NCI-H1105 (cell line): Measurements from ENCODE around the gene SORBS1.

Experiments
- DNase-seq: peaks from one replicate; lab custom pipeline; 2025; lab: John Stamatoyannopoulos, UW

SORBS1 gene

DNA sequence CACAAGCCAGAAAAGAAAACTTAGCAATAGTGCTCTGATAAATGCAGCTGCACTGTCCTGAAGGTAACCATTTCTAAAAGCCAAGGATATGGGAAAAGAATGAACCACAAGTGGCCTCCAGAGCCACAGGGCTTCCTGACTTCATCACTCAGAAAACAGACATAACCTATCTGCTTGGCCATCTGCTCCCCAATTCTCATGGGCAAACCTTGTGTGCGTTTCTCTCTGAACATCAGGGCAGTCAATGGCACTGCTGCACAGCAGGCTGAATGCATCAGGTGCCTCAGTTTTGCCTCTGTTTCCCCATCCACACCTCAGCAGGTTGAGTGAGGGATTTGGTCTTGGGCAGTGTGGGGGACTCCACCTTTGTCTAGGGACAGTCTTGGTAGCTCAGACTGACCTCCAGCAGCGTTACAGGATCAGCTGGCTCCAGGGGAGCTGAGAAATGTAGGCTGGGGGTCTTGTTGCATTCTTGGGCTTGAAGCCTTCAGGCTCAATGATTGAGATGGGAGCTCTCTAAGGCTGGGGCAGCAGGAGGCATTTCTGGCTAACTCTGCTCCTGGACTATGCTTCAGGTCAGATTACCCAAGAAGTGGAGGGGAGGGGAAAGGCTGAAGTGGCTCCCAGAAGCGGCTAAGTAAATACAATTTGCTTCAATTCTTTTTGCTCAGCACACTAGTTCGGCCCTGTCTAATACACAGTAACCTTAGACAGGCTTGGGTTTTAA is 246.8 kb downstream of the SORBS1 start:
- DNase-seq = no peak

DNA sequence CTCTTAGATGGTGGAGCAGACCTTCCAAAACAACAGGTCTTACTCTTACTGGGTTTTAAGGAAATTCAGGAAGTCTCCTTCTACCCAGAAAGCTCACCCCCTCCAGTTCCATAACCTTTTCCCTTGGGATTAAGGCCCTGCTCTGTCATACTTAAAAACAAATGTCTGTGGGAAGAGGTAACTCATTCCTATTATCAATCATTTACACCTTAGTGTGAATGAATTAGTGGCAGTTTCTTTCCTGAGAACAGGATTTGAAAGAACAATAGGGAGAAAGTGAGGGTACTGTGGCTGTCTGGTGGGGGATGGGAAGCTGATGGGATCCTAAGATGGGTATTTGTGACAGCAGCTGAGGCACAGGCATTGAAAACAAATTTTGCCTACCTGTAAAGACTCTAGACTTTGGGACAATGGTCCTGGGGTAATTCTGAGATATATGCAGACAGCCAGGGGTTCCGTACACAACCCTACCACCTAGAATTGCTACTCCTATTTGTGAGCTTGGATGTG is 248.1 kb downstream of the SORBS1 start:
- DNase-seq = no peak

DNA sequence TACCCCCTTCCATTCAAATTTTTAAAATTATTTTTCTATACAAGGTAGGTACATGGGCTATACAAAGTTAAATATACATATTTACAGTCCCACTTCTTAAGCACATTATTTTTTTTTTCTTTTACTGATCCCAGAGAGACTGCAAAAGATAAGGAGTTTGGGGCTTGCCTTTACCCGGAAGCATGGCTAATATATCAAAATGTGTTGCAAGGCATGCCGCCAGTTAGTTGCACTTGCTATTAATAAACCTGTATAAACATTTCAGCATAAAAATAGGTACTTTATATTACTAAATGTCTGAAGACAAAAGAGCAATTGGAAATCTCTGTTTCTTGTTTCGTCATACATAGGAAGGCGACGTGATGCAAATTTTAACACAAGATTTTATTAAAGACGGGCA is 248.9 kb downstream of the SORBS1 start:
- DNase-seq = no peak

DNA sequence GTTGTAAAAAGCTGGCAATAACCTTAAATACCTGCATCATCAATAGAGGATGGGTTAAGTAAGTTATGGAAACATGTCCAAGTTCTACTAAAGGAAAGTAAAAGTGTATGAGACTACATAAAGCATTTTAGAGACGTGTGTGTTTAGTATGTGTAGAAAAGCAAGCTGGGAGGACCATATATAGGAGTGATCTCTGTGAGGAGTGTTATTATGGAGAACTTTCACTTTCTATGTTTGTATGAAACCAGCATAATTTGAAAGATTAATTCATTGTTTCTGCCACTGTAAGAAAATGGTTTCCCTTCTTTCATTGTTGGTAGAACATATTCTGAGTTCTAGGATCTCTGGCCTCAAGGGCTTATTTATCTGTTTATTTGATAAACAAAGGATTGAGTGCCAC is 251.2 kb downstream of the SORBS1 start:
- no peak for DNase-seq

DNA sequence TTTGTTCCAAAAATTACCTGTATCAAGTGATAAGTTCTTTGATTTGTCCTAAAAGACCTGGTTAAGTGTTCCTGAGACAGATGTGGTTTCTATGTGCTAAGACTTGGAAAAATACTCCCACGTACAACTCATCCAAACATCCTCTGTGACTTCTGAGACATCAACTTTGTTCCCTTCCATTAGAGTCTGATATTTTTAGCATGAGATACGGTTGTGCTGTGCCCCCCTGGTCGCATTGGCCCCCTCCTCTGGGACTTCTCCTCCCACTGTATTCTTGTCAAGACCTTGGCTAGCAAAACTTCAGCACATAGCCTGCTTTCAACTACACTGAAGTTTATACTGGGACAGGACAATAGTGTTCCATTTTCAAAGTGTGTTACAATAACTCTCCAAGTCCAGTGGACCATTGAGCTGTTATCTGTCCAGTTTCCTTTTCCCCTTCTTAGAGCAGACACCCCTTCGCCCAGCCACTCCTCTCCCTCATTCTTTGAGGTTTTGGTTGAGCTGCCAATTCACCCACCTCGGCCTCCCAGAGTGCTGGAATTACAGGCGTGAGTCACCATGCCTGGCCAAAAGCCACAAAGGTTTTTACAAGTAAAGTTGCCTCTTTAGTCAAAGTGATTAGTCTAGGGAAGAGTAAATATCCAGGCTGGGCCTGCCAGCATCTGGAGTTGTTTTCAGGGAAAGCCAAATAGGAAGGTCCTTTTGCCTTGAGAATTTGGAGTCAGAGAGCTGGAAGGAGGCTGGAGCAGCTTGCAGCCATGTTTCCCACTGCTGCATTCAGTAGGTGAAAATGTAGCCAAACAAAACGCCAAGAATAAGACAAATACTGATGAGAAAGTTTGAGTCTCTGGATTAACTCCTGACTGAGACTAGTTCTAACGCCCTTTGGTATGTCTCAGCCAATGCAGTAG is 252.5 kb downstream of the SORBS1 start:
- DNase-seq = no peak

DNA sequence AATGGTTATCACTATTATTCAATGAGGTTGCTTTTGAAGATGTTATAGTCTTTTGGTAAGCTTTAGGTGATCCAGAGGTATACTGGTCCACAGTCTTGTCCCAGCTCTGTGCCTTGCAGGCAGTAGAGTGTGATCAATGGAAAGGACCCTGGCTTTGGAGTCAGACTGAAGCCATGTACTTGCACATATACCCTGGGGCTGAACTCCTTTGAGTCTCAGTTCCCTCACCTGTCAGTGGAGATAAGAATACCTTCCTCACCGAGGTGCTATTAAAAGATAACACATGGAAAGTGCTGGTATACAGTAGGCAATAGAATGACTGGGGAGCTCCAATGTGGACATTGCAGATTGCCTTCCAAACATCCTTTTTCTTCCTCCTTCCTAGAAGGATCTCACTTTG is 254.3 kb downstream of the SORBS1 start:
- DNase-seq = no peak

DNA sequence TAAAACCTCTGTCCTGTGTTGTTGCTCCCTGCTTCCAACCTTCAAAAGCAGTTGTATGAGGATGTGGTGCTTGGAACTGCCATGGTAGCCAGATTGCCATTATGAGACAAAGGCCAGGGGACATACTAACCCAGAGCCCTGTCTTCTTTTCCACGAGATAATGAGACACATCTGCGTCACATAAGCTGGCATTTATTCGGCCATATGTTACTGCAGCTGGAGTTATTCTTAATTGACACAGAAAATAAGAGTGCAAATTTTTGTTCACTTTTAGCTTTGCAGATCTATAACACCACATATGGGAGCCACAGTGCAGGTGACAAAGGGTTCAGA is 254.9 kb downstream of the SORBS1 start:
- DNase-seq = no peak

DNA sequence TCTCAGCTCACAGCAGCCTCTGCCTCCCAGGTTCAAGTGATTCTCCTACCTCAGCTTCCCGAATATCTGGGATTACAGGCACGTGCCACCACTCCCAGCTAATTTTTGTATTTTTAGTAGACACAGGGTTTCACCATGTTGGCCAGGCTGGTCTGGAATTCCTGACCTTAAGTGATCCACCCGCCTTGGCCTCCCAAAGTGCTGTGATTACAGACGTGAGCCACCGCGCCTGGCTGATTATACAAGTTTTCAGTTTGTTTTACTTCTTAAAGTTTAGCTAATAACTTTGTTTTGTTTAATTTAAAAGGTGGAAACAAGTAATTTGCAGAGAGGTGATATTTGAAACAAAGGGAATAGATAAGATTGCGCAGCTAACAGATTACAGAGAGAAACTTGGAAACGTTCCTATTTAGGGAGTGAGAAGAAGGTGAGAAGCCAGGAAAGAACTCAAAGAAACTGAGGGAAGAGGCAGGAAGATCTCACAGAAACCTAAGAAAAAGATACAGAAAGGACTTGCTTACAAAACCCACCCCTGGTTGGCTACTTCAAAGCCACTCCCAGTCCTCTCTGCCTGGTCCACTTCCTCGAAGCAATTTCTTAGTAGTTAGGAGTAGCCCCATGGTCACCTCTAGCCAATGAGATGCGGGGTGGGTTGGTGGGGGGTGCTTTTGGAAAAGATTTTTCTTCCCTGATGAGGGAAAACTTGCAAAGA is 255.4 kb downstream of the SORBS1 start:
- no peak for DNase-seq

DNA sequence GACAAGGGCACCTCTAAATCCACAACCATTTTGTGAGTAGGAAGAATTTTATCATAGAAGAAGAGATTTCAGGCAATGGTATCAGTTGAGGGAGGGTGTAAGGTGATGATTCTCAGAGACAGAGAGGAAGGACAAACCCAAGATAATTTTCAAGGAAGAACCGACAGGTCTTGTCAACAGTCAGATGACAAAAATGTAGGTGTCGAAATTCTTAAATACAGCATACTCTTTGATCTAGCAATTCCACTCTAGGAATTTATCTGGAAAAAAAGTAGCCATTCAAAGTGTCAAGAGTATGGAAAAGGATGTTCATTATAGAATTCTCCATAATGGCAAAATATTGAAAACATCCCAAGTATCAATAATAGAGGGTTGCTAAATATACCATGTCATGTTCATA is 256.2 kb downstream of the SORBS1 start:
- no peak for DNase-seq

DNA sequence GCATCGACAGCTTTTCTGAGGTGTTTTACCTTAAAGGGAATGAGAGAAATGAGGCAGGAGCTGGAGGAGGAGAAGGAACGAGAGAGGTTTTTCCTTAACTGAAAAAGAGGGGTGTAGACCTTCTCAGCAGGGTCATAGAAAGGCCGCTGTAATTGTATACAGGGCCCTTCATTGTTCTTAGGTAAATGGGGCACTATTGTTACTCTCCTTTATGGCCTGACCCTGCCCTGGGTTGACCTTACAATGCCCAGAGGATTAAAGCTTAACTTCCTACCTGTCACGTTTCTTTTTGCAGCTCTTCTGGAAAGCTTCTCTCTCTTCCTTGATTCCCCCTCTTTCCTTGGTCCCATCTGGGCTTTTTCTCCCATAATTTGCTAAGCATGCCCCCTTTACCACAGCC is 256.7 kb downstream of the SORBS1 start:
- no peak for DNase-seq

DNA sequence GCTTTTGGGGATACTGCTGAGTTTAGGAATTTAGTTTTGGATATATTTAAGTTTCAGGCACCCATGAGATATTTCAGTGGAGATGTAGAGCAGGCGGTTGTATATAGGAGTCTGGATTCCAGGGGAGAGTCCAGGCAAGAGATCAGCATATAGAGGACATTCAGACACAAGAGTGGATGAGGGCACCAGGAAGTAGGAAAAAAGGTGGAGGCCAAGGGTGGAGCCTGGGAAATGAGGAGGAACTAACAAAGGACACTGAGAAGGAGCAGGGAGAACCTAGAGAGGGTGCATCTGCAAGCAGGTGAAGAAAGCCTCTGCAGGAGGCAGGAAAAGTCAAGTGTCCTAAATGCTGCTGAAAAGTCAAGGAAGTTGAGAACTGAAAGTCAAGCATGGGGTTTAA is 257.2 kb downstream of the SORBS1 start:
- no peak for DNase-seq

DNA sequence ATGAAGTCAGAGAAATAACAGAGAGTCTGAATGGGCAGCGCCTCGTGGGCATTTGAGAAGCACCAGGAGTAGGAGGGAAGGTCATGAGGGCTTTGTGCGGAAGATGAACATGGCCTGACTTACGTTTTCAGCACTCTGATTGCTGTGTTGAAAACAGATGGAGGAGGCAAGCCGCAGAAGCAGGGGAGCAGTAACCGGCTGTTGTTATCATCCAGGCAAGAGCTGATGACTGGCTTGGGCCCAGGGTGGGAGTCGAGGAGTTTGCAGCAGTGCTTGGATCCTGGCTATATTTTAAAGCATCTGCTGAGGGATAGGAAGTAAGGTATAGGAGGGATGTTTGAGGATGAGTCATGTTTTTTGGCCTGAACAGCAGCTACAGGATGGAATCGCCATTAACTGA is 257.6 kb downstream of the SORBS1 start:
- no peak for DNase-seq

DNA sequence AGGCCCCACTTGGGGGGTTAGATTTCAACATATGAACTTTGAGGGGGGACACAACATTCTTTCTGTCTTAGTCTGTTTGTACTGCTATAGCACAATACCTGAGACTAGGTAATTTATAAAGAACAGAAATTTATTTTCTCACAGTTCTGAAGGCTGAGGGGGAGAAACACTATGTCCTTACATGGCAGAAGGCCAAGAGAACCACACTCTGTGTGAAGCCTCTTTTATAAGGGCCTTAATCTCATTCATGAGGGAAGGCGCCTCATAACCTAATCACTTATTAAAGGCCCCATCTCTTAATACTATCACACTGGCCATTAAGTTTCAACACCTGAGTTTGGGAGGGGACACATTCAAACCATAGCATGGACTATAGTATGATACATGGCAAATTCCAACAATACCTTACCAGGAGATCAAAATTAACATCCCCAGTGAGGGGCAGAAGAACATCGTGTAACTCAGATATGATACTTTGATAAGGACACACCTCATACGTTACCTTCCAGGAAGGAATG is 261.1 kb downstream of the SORBS1 start:
- no peak for DNase-seq

DNA sequence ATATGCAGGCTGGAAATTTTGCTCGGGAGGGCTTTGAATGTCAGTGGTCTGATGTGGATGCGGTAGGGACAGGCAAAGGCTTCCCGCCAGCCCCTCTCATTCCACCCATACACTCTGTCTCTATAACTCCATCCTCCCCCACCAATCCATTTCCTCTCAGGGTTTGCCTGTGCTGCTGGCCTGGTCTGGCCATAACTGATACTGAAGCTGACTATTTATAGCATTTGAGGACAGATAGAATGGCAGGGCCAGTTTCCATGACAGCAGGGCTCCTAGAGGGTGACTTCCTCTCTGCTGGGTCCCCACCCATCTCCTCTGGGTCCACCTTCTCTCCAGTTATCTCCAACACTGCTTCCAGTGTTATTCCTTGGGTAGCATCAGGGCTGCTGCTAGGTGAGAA is 263.8 kb downstream of the SORBS1 start:
- no peak for DNase-seq

DNA sequence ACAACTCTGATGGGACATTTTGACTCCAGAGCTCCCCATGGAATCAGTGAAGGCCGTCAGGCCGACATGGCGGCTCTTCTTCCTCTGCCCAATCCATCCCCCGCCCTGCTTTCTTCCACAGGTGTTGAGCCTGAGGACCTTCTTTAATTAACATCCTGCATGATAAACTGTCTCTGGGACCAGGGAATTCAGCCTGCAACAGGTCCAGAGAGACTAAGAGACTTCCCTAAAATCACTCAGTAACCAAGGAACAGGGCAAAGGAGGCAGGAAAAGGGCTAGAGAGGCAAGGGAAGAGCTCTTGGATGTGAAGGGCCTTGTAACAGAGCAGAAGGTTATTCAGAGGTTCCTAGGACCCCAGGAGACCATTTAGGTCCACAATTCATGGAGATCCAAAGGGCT is 264.4 kb downstream of the SORBS1 start:
- no peak for DNase-seq

DNA sequence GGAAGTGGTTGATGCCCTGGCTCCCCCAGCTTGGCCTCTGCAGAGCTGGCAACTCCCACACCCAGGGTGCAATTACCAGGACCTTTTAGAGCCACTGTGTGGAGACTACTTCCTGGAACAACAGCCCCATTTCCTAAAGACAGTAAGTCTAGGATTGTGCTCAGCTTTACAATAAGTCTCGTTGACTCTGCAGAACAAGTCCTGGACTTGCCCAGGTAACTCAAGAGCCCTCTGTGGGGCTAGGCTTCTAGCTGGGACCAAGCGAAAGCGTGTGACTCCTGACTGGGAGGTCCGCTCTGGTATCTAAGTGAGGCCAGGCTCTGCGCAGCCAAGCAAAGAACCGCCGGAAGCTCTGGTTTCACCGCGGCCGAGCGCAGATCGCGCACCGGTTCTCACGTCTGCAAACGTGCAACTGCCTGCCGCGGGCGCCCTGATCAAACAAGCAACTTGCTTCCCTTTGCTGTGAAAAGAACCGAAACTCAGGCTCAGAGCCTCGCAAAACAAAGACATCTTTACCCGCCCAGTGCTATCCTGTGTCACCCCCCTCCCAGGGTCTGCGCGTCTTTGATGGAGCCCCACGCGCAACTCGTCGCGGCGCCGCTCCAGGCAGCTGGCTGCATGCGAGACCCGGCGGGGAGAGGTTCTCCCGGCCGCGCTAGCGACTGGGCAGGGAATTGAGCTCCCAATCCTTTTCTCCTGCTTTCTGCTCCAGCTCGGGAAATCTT is 266.0 kb downstream of the SORBS1 start:
- DNase-seq = peak; percentile 53

DNA sequence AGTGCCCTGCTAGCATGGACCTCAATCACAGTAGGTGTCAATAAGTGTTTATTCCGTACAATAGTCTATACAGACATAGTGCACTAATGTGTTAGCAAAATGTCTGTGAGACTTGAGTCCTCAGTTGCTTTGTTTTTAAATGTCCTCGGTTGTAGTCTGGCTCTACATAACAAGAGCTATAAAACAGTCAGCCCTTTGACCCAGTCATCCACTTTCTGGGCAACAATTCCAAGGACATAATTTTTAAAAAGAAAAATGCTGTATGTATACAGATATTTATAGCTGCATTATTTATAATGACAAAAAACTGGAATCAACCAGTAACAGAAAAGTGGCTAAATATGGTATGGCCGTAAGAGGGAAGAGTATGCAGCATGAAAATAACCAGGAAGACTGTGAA is 267.5 kb downstream of the SORBS1 start:
- no peak for DNase-seq

DNA sequence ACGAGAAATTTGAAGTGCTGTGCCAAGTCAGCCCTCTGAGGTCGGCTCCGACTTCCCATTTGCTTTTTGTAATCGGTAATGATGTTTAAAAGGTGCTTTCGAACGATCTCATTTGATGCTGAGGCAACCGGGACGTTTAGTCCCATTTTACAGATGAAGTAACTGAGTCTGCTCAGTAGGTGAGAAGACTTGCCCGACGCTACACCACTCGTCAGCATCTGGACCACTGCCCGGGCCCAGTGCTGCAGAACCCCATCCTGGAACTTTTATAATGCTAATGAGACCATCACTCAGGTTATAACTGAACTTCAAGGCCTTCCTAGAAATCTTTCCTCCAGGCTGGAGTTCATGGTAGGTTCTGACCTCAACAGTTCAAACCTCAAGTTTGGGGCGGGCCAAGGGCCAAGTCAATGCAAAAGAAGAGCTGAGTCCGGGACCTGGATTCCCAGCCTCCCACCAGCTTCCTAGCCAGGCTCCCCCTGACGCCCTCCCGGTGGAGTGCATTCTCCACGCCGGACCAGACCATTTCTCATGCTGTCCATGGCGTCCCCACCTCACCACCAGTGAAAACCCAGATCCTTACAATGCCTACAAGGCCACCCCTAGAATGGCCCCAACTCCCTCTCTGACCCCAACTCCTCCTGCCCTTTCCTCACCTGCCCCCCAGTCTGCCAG is 269.7 kb downstream of the SORBS1 start:
- no peak for DNase-seq

DNA sequence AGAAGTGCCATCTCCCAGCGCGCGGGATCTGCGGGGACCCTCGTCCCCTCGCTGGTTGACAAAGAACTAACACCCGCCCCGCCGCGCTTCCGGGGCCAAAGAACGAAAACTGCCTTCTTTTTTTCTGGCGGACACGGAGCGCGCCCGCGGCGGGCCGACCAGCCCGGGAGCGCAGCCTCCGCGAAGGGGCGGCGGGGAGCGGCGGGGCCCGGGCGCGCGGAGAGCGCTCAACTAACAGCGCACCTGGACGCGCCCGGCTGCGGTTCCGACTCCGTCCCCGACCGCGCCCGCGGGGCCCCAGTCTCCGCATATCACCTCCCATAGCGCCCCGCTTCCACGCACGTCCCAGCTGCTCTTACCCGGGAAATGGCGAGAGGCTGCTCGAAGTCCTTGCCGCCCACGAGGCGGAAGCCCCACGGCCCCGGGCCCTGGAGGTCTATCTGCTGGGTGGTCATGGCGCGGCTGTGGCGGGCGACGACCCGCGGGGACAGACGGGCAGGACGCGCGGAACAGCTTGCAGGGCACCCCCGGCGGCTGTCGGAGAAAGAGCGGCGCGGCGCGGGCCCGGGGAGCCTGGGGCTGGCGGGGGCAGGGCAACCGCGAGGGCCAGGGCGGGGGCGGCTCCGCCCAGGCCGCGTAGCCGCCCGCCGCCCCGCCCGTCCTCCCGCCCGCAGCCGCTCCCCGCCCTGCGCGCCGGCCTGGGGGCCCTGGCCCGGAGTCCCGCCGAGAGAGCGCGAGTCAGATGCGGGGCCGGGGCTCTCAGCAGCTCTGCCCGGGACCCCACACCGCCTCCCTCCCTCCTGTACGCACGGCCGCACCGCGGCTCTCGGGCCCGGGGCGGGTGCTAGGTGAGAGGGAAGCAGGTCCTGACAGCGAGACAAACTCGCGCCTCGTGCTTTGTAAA is 270.5 kb downstream of the SORBS1 start, which contains the start of gene PDLIM1:
TSS of gene PDLIM1 (minus strand) at position 543 of the 904 bp plus-strand sequence. CDS start at position 455, 88 bp downstream.
- DNase-seq = peak; percentile 18

DNA sequence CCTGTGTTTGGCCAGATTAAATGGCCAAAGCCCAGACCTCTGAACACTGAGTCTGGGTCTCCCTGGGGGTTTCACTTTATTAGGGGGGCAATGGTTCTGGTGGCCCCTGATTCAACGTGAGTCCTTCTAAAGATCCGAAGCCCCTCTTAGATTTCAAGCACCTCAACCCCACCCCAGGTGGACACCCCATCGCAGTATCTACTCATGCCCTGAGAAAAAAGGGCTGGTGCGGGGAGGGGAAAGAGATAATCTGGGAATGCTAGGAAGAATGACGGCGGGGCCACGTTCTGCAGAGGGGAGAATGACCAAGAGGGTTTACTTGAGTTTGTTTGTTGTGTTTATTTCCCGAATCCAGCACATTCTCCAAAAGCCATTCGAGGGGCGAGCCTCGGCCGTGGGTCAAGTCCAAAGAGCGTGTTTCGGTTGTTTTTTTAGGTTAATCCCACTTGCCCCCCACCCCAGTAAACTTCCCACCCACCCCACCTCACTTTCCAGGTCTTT is 271.2 kb downstream of the SORBS1 start:
- DNase-seq = no peak
